Caco-2 (cell line): Measurements from ENCODE around the gene XPC. TPM values are rescaled to one million over a fixed set of nuclear protein-coding genes. Genes with fewer than 3 reads are reported as not detected.

Source experiments
- BruUV-seq: library from RNA; stranded (reverse); fragments of 400-500 nt; replicated peaks from 2 replicates; lab custom pipeline; 2021; lab: Mats Ljungman, UMichigan
- CTCF ChIA-PET: fragments of 300-600 bp; sonication (Branson Sonifier 250); formaldehyde crosslinking; loops from one replicate; lab custom pipeline; 2022; ENCODE audit warnings: antibody characterized with exemption; lab: Charles Lee
- POLR2A ChIA-PET: fragments of 300-600 bp; sonication (Branson Sonifier 250); formaldehyde crosslinking; loops from one replicate; lab custom pipeline; 2022; ENCODE audit warnings: antibody characterized with exemption; lab: Charles Lee
- DNase-seq, 2 experiments: peaks; one replicate each; pipeline versions ENCODE4 v3.0.0 to v3.0.0-alpha.2; 2020 to 2022
- H3K27me3 ChIP-seq: replicated peaks from 2 replicates; pipeline ENCODE4 v1.6.0; 2011; ENCODE audit warnings: low read length; ENCODE audit not compliant: control insufficient read depth, insufficient read depth
- H3K36me3 ChIP-seq: 2 replicates; pipeline ENCODE4 v1.5.1; 2011; ENCODE audit warnings: low read length; ENCODE audit not compliant: control insufficient read depth, insufficient read depth
- H3K4me1 ChIP-seq: fragments of 250-450 bp; sonication (Bioruptor Pico); 2 replicates; pipeline ENCODE4 v1.5.1; 2020; ENCODE audit warnings: mild to moderate bottlenecking
- H3K4me3 ChIP-seq: 2 replicates; pipeline ENCODE4 v1.5.1; 2011; ENCODE audit warnings: low read depth, mild to moderate bottlenecking, control low read depth, low read length
- H3K9me3 ChIP-seq: fragments of 250-450 bp; sonication (Bioruptor Pico); 2 replicates; pipeline ENCODE4 v1.5.1; 2020; ENCODE audit warnings: mild to moderate bottlenecking, moderate library complexity
- H3K27ac Mint-ChIP-seq: one replicate; pipeline ENCODE4 v1.8.0; 2022; ENCODE audit warnings: mixed read lengths; ENCODE audit not compliant: unreplicated experiment
- H3K27me3 Mint-ChIP-seq: one replicate; pipeline ENCODE4 v1.8.0; 2022; ENCODE audit warnings: mixed read lengths; ENCODE audit not compliant: insufficient read depth, unreplicated experiment
- H3K36me3 Mint-ChIP-seq: one replicate; pipeline ENCODE4 v1.8.0; 2022; ENCODE audit warnings: mild to moderate bottlenecking, mixed read lengths; ENCODE audit not compliant: insufficient read depth, unreplicated experiment
- H3K4me1 Mint-ChIP-seq: one replicate; pipeline ENCODE4 v1.8.0; 2022; ENCODE audit warnings: low read depth, mixed read lengths; ENCODE audit not compliant: unreplicated experiment
- H3K4me3 Mint-ChIP-seq: one replicate; pipeline ENCODE4 v1.8.0; 2022; ENCODE audit warnings: mild to moderate bottlenecking, moderate library complexity, mixed read lengths; ENCODE audit not compliant: unreplicated experiment
- H3K9me3 Mint-ChIP-seq: one replicate; pipeline ENCODE4 v1.8.0; 2022; ENCODE audit warnings: mixed read lengths; ENCODE audit not compliant: unreplicated experiment
- intact Hi-C: fragments of 100-400 bp; cut with micrococcal nuclease; formaldehyde crosslinking; loops from one replicate; pipeline ENCODE4 v1.10.0; 2022; ENCODE audit not compliant: unreplicated experiment
- total RNA-seq: library from RNA; stranded (reverse); gene quantifications from 2 replicates; pipeline ENCODE4 v1.2.3, GENCODE V29; 2022
- TF ChIP-seq, protein P1 (sequence below), 2 experiments: fragments of 200-600 bp in 1 of 2; IDR thresholded peaks; 1 replicate in 1 of 2; 2 replicates in 1 of 2; pipeline versions ENCODE4 v1.5.1 to v1.8.0; 2011 to 2022; ENCODE audit warnings: antibody characterized with exemption in 1 of 2, control low read depth in 1 of 2, inconsistent platforms in 1 of 2, low read depth in 1 of 2, low read length in 1 of 2, mild to moderate bottlenecking in 1 of 2, moderate library complexity in 1 of 2; ENCODE audit not compliant: insufficient read depth in 1 of 2, severe bottlenecking in 1 of 2, unreplicated experiment in 1 of 2

The XPC gene
- total RNA-seq, 1 experiment from 2014 or later, result 31.0 TPM

- intact Hi-C loops, result no loop called here
- no peak overlapping the region for H3K27ac Mint-ChIP-seq
- no peaks in the 10 kb centered on the region for H3K27me3 Mint-ChIP-seq
- no peaks in the 10 kb centered on the region for H3K36me3 Mint-ChIP-seq
- H3K4me1 Mint-ChIP-seq, result no peaks in the 10 kb centered on the region
- POLR2A ChIA-PET, result no interaction called here
- CTCF ChIA-PET, result no interaction called here
- no peak for DNase-seq
- peaks cover 17% of the 10 kb centered on the region for H3K9me3 Mint-ChIP-seq
- Histone ChIP-seq H3K9me3 (no peaks in the 10 kb centered on the region), H3K36me3 (no peaks in the 10 kb centered on the region), H3K4me3 (no peak overlapping the region), H3K4me1 (no peaks in the 10 kb centered on the region), H3K27me3 (no peaks in the 10 kb centered on the region)
- TF ChIP-seq, protein P1, sequence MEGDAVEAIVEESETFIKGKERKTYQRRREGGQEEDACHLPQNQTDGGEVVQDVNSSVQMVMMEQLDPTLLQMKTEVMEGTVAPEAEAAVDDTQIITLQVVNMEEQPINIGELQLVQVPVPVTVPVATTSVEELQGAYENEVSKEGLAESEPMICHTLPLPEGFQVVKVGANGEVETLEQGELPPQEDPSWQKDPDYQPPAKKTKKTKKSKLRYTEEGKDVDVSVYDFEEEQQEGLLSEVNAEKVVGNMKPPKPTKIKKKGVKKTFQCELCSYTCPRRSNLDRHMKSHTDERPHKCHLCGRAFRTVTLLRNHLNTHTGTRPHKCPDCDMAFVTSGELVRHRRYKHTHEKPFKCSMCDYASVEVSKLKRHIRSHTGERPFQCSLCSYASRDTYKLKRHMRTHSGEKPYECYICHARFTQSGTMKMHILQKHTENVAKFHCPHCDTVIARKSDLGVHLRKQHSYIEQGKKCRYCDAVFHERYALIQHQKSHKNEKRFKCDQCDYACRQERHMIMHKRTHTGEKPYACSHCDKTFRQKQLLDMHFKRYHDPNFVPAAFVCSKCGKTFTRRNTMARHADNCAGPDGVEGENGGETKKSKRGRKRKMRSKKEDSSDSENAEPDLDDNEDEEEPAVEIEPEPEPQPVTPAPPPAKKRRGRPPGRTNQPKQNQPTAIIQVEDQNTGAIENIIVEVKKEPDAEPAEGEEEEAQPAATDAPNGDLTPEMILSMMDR (IDR thresholded peaks at IDR 0.05; ENCODE audit: insufficient read depth in 1 of 2, low read depth in 1 of 2, low read length in 1 of 2, severe bottlenecking in 1 of 2, unreplicated experiment in 1 of 2), result no peak
- BruUV-seq, result no TSS peak
- no peak overlapping the region for H3K4me3 Mint-ChIP-seq
Observed at GRCh38 chr3:14097616-14098391, 80.6 kb downstream of the XPC start.

DNA sequence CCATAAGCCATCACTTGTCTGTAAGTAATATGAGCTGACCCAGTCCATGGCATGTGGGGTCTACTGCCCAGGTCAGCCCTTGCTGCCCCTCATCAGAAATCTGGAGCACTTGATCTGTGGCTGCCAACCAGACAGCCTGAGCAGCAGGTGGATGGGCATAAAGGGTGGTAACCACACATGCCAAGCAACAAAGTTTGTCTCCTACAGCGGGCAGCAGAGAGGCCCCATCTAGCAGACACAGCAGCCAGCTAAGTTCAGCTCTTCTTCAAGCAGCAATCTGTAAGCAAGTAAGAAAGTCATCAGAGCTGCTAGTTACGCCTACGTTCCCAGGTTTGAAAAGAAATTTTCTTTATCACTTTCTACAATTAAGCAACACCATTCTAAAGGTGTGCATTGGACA is 81.7 kb downstream of the XPC start:
- no peak overlapping the region for H3K4me3 ChIP-seq
- no peak for DNase-seq
- Mint-ChIP-seq H3K36me3 (no peaks in the 10 kb centered on the region), H3K9me3 (peaks cover 17% of the 10 kb centered on the region), H3K27me3 (no peaks in the 10 kb centered on the region), H3K4me1 (no peaks in the 10 kb centered on the region), H3K4me3 (no peak overlapping the region), H3K27ac (no peak overlapping the region)
- no peaks in the 10 kb centered on the region for H3K27me3 ChIP-seq
- H3K4me1 ChIP-seq, result peaks cover 6% of the 10 kb centered on the region
- TF ChIP-seq, protein P1 (IDR thresholded peaks at IDR 0.05; ENCODE audit: insufficient read depth in 1 of 2, low read depth in 1 of 2, low read length in 1 of 2, severe bottlenecking in 1 of 2, unreplicated experiment in 1 of 2), result no peak
- H3K36me3 ChIP-seq, result no peaks in the 10 kb centered on the region
- POLR2A ChIA-PET, result no interaction called here
- no peaks in the 10 kb centered on the region for H3K9me3 ChIP-seq
- intact Hi-C loops, result no loop called here
- CTCF ChIA-PET, result no interaction called here
- no TSS peak for BruUV-seq

Other genes with a start within 250 kb of the XPC start
- 15.3 and 15.9 TPM in 2 replicates for gene CHCHD4, start 53.7 kb downstream of the XPC start, total RNA-seq
- 33.0 and 35.2 TPM in 2 replicates for gene TMEM43, start 53.5 kb downstream of the XPC start, total RNA-seq
- gene LSM3, start 216 bp upstream of the XPC start, total RNA-seq, result 19.1 and 20.5 TPM in 2 replicates
- gene SLC6A6, start 224.0 kb upstream of the XPC start, total RNA-seq, result 49.6 and 55.3 TPM in 2 replicates